ENCODE results near the gene FAM13C.

FAM13C gene

DNA sequence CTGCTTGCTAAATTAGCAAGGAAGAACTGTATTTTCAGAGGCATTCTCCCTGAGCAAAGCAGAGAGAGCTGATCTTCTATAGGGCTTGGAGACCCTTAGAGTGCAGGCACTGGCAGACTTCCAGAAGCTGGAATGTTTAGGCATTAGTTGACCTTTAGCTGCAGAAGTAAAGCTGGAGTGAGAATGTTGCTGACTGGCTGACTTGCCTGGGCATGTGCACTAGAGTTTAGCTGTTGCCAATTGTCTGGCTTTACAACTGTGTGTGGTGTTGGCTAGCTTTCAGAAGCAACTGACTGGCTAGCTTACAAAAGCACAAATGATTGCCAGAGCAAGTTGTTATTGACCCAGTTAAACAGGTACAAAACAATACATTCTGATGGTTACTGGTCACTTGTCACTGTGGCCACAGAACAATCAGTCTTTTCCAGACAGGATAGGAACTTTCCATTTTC is 25.1 kb downstream of the FAM13C start:
- in situ Hi-C loops (cut with HindIII; ENCODE audit: low pct_ligation_motif_present, low sequenced_read_pairs), result no loop called here
- TF ChIP-seq, protein P1, sequence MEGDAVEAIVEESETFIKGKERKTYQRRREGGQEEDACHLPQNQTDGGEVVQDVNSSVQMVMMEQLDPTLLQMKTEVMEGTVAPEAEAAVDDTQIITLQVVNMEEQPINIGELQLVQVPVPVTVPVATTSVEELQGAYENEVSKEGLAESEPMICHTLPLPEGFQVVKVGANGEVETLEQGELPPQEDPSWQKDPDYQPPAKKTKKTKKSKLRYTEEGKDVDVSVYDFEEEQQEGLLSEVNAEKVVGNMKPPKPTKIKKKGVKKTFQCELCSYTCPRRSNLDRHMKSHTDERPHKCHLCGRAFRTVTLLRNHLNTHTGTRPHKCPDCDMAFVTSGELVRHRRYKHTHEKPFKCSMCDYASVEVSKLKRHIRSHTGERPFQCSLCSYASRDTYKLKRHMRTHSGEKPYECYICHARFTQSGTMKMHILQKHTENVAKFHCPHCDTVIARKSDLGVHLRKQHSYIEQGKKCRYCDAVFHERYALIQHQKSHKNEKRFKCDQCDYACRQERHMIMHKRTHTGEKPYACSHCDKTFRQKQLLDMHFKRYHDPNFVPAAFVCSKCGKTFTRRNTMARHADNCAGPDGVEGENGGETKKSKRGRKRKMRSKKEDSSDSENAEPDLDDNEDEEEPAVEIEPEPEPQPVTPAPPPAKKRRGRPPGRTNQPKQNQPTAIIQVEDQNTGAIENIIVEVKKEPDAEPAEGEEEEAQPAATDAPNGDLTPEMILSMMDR (IDR thresholded peaks at IDR 0.05; ENCODE audit: low read depth, low read length, missing control alignments), result no peak
- no peaks in the 10 kb centered on the region for H3K27me3 ChIP-seq (replicated peaks)
- no peak overlapping the region for H3K4me3 ChIP-seq (ENCODE audit: low read depth, low read length)
- no peaks in the 10 kb centered on the region for H3K36me3 ChIP-seq (replicated peaks)
- no peak overlapping the region for H3K27ac ChIP-seq
- peak; percentile 31 for DNase-seq

DNA sequence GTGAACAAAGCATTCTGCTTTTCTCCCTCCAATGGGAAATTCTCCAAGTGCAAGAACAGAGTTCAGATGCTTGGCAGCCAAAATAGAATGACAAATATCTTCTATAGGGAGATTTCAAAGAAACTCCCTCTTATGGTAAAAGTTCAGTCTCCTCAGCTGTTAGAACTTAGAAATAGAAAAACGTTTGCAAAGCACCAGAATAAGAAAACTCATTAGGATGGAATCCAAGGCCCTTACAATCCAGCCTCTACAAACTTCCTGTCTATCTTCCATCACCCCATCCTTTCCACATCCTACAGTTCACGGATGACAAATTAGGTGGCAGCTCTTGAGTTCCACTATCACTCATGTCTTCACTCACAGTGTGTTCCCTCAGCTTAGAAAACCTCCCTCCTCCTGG is 25.7 kb downstream of the FAM13C start:
- in situ Hi-C loops (cut with HindIII; ENCODE audit: low pct_ligation_motif_present, low sequenced_read_pairs), result no loop called here
- Histone ChIP-seq H3K4me3 (ENCODE audit: low read depth, low read length) (no peak overlapping the region), H3K27me3 (replicated peaks) (no peaks in the 10 kb centered on the region), H3K36me3 (replicated peaks) (no peaks in the 10 kb centered on the region), H3K27ac (no peak overlapping the region)
- DNase-seq, result peak; percentile 19
- TF ChIP-seq, protein P1 (IDR thresholded peaks at IDR 0.05; ENCODE audit: low read depth, low read length, missing control alignments), result no peak

DNA sequence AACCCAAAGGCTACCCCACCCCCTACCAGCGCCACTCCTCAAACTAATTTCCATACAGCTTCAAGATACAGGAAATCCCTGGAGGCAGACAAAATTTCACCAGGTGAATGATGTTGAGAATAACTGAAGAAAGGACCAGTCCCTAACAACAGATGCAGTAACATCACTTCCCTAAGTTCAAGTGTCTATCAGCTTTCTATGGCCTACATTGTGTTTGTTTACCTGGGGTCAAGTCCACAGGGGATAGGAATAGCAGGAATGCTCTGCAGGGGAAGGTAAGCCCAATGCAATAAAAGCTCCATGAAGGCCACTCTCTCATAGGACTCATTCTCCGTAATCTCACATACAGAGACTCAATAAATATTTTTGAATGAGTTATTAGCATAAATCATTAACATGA is 26.9 kb downstream of the FAM13C start:
- Histone ChIP-seq H3K27ac (no peak overlapping the region), H3K36me3 (replicated peaks) (no peaks in the 10 kb centered on the region), H3K4me3 (ENCODE audit: low read depth, low read length) (no peak overlapping the region), H3K27me3 (replicated peaks) (no peaks in the 10 kb centered on the region)
- TF ChIP-seq, protein P1 (IDR thresholded peaks at IDR 0.05; ENCODE audit: low read depth, low read length, missing control alignments), result no peak
- DNase-seq, result no peak
- in situ Hi-C loops (cut with HindIII; ENCODE audit: low pct_ligation_motif_present, low sequenced_read_pairs), result no loop called here

DNA sequence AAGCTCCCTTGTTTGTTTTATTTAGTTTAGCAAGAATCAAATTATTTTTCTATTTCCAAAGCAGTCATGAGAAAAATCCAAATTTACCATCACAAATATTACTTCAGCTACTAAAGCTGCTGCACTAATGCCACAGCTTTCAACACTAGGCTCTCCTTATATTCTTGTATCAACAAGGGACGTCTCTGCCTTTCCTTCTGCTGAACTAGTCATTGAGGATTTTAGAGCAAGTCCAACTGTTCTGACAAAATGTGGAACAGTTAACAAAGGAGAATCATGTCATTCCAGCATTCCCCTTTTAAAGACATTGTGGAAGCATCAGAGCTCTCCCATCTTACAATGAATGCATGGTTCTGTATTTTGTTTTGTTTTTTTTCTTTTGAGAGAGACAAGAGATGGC is 28.6 kb downstream of the FAM13C start:
- Histone ChIP-seq H3K36me3 (replicated peaks) (no peaks in the 10 kb centered on the region), H3K27ac (no peak overlapping the region)
- in situ Hi-C loops (cut with HindIII; ENCODE audit: low pct_ligation_motif_present, low sequenced_read_pairs), result no loop called here

DNA sequence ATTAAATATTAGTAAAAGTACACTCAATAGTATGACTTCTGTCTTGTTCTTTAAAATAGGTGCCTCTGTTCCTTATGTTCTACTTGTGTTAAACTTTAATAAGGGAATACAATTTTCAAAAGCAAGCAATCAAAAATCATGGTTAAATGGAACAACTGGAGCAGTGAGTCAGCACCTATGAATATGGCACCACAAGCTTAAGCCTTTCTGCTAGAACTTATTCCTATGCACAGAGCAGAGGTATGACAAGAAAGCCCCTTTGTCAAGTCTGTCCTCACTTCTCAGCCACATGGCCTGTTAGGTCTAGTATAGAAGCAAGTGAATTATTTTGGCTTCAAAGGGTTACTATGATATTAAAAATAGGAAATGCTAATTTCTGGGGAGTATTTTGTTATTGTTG is 29.8 kb downstream of the FAM13C start:
- DNase-seq, result no peak
- no peaks in the 10 kb centered on the region for H3K36me3 ChIP-seq (replicated peaks)
- in situ Hi-C loops (cut with HindIII; ENCODE audit: low pct_ligation_motif_present, low sequenced_read_pairs), result no loop called here
- H3K27ac ChIP-seq, result no peak overlapping the region
- H3K27me3 ChIP-seq (replicated peaks), result no peaks in the 10 kb centered on the region
- no peak overlapping the region for H3K4me3 ChIP-seq (ENCODE audit: low read depth, low read length)
- TF ChIP-seq, protein P1 (IDR thresholded peaks at IDR 0.05; ENCODE audit: low read depth, low read length, missing control alignments), result no peak

More for the DNA sequence above, 28.6 kb downstream of the FAM13C start:
- H3K4me3 ChIP-seq (ENCODE audit: low read depth, low read length), result no peak overlapping the region
- DNase-seq, result no peak
- H3K27me3 ChIP-seq (replicated peaks), result no peaks in the 10 kb centered on the region
- TF ChIP-seq, protein P1 (IDR thresholded peaks at IDR 0.05; ENCODE audit: low read depth, low read length, missing control alignments), result no peak

DNA sequence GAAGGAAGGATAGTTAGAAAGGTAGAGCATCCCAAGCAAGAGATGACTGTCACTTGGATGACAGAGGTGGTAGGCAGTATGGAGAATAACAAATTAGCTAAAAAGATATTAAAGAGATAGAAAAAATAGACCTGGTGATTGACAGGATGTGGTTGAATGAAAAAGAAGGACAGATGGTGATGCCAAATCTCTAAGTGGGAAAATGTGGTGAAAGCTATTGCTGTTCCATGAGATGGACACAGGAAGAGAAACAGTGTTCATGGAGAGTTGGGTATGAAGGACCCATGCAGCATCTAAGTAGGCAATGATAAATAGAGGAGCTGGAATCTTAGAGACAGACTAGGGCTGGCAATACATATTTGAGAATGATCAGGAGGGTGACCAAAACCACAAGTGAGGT is 30.7 kb downstream of the FAM13C start:
- no peak overlapping the region for H3K4me3 ChIP-seq (ENCODE audit: low read depth, low read length)
- in situ Hi-C loops (cut with HindIII; ENCODE audit: low pct_ligation_motif_present, low sequenced_read_pairs), result no loop called here
- no peaks in the 10 kb centered on the region for H3K27me3 ChIP-seq (replicated peaks)
- no peak overlapping the region for H3K27ac ChIP-seq
- TF ChIP-seq, protein P1 (IDR thresholded peaks at IDR 0.05; ENCODE audit: low read depth, low read length, missing control alignments), result no peak
- no peaks in the 10 kb centered on the region for H3K36me3 ChIP-seq (replicated peaks)
- DNase-seq, result no peak
